ENCODE measurements around the gene PIAS2. TPM values are rescaled to one million over a fixed set of nuclear protein-coding genes. Genes with fewer than 3 reads are reported as not detected.

Gene PIAS2
- total RNA-seq, 4 donors from 2014 or later, result 25.1 to 40.8 (median 29.2) TPM

- no peak for TF ChIP-seq CTCF (IDR thresholded peaks at IDR 0.05; ENCODE audit: low read depth)
These were observed 162.5 kb downstream of the PIAS2 start for GRCh38 chr18:46754661-46755292.

GRCh38 chr18:46754188-46754587 lies 163.1 kb downstream of the PIAS2 start:
- TF ChIP-seq CTCF (IDR thresholded peaks at IDR 0.05; ENCODE audit: low read depth), result no peak

Other genes starting within 250 kb of the PIAS2 start
- gene ST8SIA5, start 160.5 kb downstream of the PIAS2 start, total RNA-seq, result under 1 TPM in 1 of 4 donors, not detected in 3; under 0.01 TPM
- 10 to 100 TPM in 1 of 4 donors, 1 to 10 TPM in 3; 2.6 to 17.2 (median 8.6) TPM for gene KATNAL2, start 95 bp upstream of the PIAS2 start, total RNA-seq
- not detected for gene ELOA2, start 118.1 kb upstream of the PIAS2 start, total RNA-seq
- gene HDHD2, start 233.0 kb upstream of the PIAS2 start, total RNA-seq, result 10 to 100 TPM; 20.9 to 29.8 (median 25.2) TPM

Data from subcutaneous adipose tissue (tissue), 4 donors.